GM21447 (cell line): Measurements from ENCODE around the gene TVP23A.

Experiments
- ATAC-seq: cut with Tn5 transposase; IDR thresholded peaks from one replicate; pipeline ENCODE4 v1.9.1; 2021; ENCODE audit not compliant: unreplicated experiment

The TVP23A gene

GRCh38 chr16:10817963-10818941 lies at the start of gene TVP23A:
TVP23A (minus strand) TSS chr16:10818794; CDS start chr16:10818493, 301 bp downstream.
- no peak for ATAC-seq

- ATAC-seq: no peak
Measured at GRCh38 chr16:10868104-10868595, 49.6 kb upstream of the TVP23A start.

- no peak for ATAC-seq
Measured at GRCh38 chr16:10867199-10867598, 48.6 kb upstream of the TVP23A start.

GRCh38 chr16:10865991-10866966 lies 47.7 kb upstream of the TVP23A start:
- ATAC-seq: no peak

- ATAC-seq: no peak
Measured at GRCh38 chr16:10862438-10862837, 43.8 kb upstream of the TVP23A start.

GRCh38 chr16:10859658-10860057 lies 41.1 kb upstream of the TVP23A start:
- ATAC-seq: no peak

GRCh38 chr16:10859020-10859419 lies 40.4 kb upstream of the TVP23A start:
- ATAC-seq: no peak

- no peak for ATAC-seq
Measured at GRCh38 chr16:10858203-10858602, 39.6 kb upstream of the TVP23A start.

- ATAC-seq: no peak
Measured at GRCh38 chr16:10856042-10856441, 37.4 kb upstream of the TVP23A start.

- ATAC-seq: no peak
Measured at GRCh38 chr16:10852948-10853347, 34.4 kb upstream of the TVP23A start.

GRCh38 chr16:10852286-10852685 lies 33.7 kb upstream of the TVP23A start:
- no peak for ATAC-seq

- no peak for ATAC-seq
Measured at GRCh38 chr16:10851512-10851911, 32.9 kb upstream of the TVP23A start.

GRCh38 chr16:10850478-10850850 lies 31.9 kb upstream of the TVP23A start:
- ATAC-seq: no peak

- ATAC-seq: no peak
Measured at GRCh38 chr16:10849736-10850477, 31.3 kb upstream of the TVP23A start.

- ATAC-seq: no peak
Measured at GRCh38 chr16:10847176-10847575, 28.6 kb upstream of the TVP23A start.

- ATAC-seq: no peak
Measured at GRCh38 chr16:10846213-10846998, 27.8 kb upstream of the TVP23A start.

GRCh38 chr16:10840703-10841102 lies 22.1 kb upstream of the TVP23A start:
- no peak for ATAC-seq

GRCh38 chr16:10839279-10839666 lies 20.7 kb upstream of the TVP23A start:
- no peak for ATAC-seq

- ATAC-seq: no peak
Measured at GRCh38 chr16:10838621-10839278, 20.2 kb upstream of the TVP23A start.
